Neural cell (in vitro differentiated cells): Measurements from ENCODE around the gene DNAJC5.

Experiments used
- CTCF ChIP-seq: fragments of 450-650 bp; IDR thresholded peaks from 2 replicates; pipeline ENCODE4 v1.5.1; 2014; ENCODE audit warnings: antibody characterized with exemption, mild to moderate bottlenecking, moderate library complexity; ENCODE audit not compliant: poor library complexity, severe bottlenecking
- EZH2 ChIP-seq: fragments of 200-600, 300-800 bp; shearing (Covaris generic), sonication (generic); IDR thresholded peaks from 2 replicates; pipeline ENCODE4 v1.6.1; 2014; ENCODE audit warnings: antibody characterized with exemption, low read length, borderline replicate concordance, mild to moderate bottlenecking; ENCODE audit not compliant: insufficient read depth, poor library complexity, severe bottlenecking
- POLR2AphosphoS5 ChIP-seq: IDR thresholded peaks from 2 replicates; pipeline ENCODE4 v1.6.1; 2012
- RAD21 ChIP-seq: fragments of 450-650 bp; conservative IDR thresholded peaks from 2 replicates; pipeline ENCODE4 v1.6.1; 2014; ENCODE audit warnings: antibody characterized with exemption, mild to moderate bottlenecking, moderate library complexity
- REST ChIP-seq: IDR thresholded peaks from 2 replicates; pipeline ENCODE4 v1.6.1; 2012; ENCODE audit warnings: borderline replicate concordance
- SMC3 ChIP-seq: fragments of 450-650 bp; conservative IDR thresholded peaks from 2 replicates; pipeline ENCODE4 v1.6.1; 2014; ENCODE audit warnings: antibody characterized with exemption, mild to moderate bottlenecking, moderate library complexity; ENCODE audit not compliant: poor library complexity
- TAF1 ChIP-seq: IDR thresholded peaks from 2 replicates; pipeline ENCODE4 v1.6.1; 2012; ENCODE audit warnings: low read depth

GRCh38 chr20:63970714-63971431 is 75.9 kb downstream of the DNAJC5 start:
- TF ChIP-seq POLR2AphosphoS5, result no peak
- no peak for TF ChIP-seq SMC3
- TF ChIP-seq CTCF, result no peak
- no peak for TF ChIP-seq EZH2
- no peak for TF ChIP-seq REST
- no peak for TF ChIP-seq TAF1
- no peak for TF ChIP-seq RAD21
